ENCODE data around the gene ARMC7.
"Not testable (repeated sequence)": the region's sequence is repeated elsewhere in the genome, so short reads cannot be mapped to it uniquely, and the experiment has no call there.

ARMC7 gene

GRCh38 chr17:75116737-75117136, 7.0 kb downstream of the ARMC7 start:
- Mint-ChIP-seq H3K4me1 (ENCODE audit: low read depth) (peaks cover 83% of the 10 kb centered on the region), H3K4me3 (no peak overlapping the region), H3K27me3 (no peaks in the 10 kb centered on the region), H3K36me3 (ENCODE audit: low read depth) (peaks cover 83% of the 10 kb centered on the region), H3K27ac (no peak overlapping the region), H3K9me3 (no peaks in the 10 kb centered on the region)
- intact Hi-C loops (cut with micrococcal nuclease) = loop anchor here (5.0 kb wide), 1 partner anchor 36 kb away; the partner anchor contains the start of gene JPT1

- H3K36me3 Mint-ChIP-seq (ENCODE audit: low read depth) = peaks cover 75% of the 10 kb centered on the region
- intact Hi-C loops (cut with micrococcal nuclease) = loop anchor here (5.0 kb wide), 1 partner anchor 34 kb away; the partner anchor contains the start of gene JPT1
- H3K27ac Mint-ChIP-seq = peak overlapping the region; percentile 55
- no peaks in the 10 kb centered on the region for H3K27me3 Mint-ChIP-seq
- no peak overlapping the region for H3K4me3 Mint-ChIP-seq
- H3K9me3 Mint-ChIP-seq = no peaks in the 10 kb centered on the region
- peaks cover 78% of the 10 kb centered on the region for H3K4me1 Mint-ChIP-seq (ENCODE audit: low read depth)
These were observed 8.5 kb downstream of the ARMC7 start for GRCh38 chr17:75118307-75118706.

GRCh38 chr17:75124041-75124818, 14.5 kb downstream of the ARMC7 start:
- H3K4me3 Mint-ChIP-seq = no peak overlapping the region
- intact Hi-C loops (cut with micrococcal nuclease) = no loop called here
- H3K4me1 Mint-ChIP-seq (ENCODE audit: low read depth) = peaks cover 58% of the 10 kb centered on the region

GRCh38 chr17:75124819-75125162, 15.0 kb downstream of the ARMC7 start:
- Mint-ChIP-seq H3K9me3 (no peaks in the 10 kb centered on the region), H3K36me3 (ENCODE audit: low read depth) (peaks cover 45% of the 10 kb centered on the region), H3K4me3 (no peak overlapping the region), H3K4me1 (ENCODE audit: low read depth) (peaks cover 60% of the 10 kb centered on the region), H3K27me3 (no peaks in the 10 kb centered on the region), H3K27ac (peak overlapping the region; percentile 72)
- intact Hi-C loops (cut with micrococcal nuclease) = no loop called here

More at GRCh38 chr17:75124041-75124818, 14.5 kb downstream of the ARMC7 start:
- H3K36me3 Mint-ChIP-seq (ENCODE audit: low read depth) = peaks cover 41% of the 10 kb centered on the region
- no peaks in the 10 kb centered on the region for H3K9me3 Mint-ChIP-seq
- H3K27me3 Mint-ChIP-seq = no peaks in the 10 kb centered on the region
- H3K27ac Mint-ChIP-seq = peak overlapping the region; percentile 72

GRCh38 chr17:75125984-75126383, 16.2 kb downstream of the ARMC7 start:
- Mint-ChIP-seq H3K27ac (no peak overlapping the region), H3K9me3 (no peaks in the 10 kb centered on the region), H3K4me3 (no peak overlapping the region), H3K27me3 (no peaks in the 10 kb centered on the region), H3K36me3 (ENCODE audit: low read depth) (peaks cover 47% of the 10 kb centered on the region), H3K4me1 (ENCODE audit: low read depth) (peaks cover 58% of the 10 kb centered on the region)
- intact Hi-C loops (cut with micrococcal nuclease) = no loop called here

GRCh38 chr17:75126954-75127353, 17.2 kb downstream of the ARMC7 start:
- Mint-ChIP-seq H3K27ac (no peak overlapping the region), H3K4me1 (ENCODE audit: low read depth) (peaks cover 49% of the 10 kb centered on the region), H3K27me3 (no peaks in the 10 kb centered on the region), H3K4me3 (no peak overlapping the region), H3K36me3 (ENCODE audit: low read depth) (peaks cover 38% of the 10 kb centered on the region), H3K9me3 (no peaks in the 10 kb centered on the region)
- intact Hi-C loops (cut with micrococcal nuclease) = no loop called here

GRCh38 chr17:75127936-75128335, 18.2 kb downstream of the ARMC7 start:
- H3K4me3 Mint-ChIP-seq; intact Hi-C loops (cut with micrococcal nuclease); H3K27me3 Mint-ChIP-seq; H3K9me3 Mint-ChIP-seq; H3K27ac Mint-ChIP-seq: not testable (repeated sequence)
- H3K36me3 Mint-ChIP-seq (ENCODE audit: low read depth) = peaks cover 38% of the 10 kb centered on the region
- peaks cover 49% of the 10 kb centered on the region for H3K4me1 Mint-ChIP-seq (ENCODE audit: low read depth)

GRCh38 chr17:75128694-75129505, 19.1 kb downstream of the ARMC7 start:
- Mint-ChIP-seq H3K27ac (peak overlapping the region; percentile 59), H3K36me3 (ENCODE audit: low read depth) (peaks cover 40% of the 10 kb centered on the region), H3K9me3 (no peaks in the 10 kb centered on the region), H3K27me3 (no peaks in the 10 kb centered on the region), H3K4me3 (no peak overlapping the region), H3K4me1 (ENCODE audit: low read depth) (peaks cover 46% of the 10 kb centered on the region)
- intact Hi-C loops (cut with micrococcal nuclease) = no loop called here

- Mint-ChIP-seq H3K4me3 (no peak overlapping the region), H3K27ac (peak overlapping the region; percentile 59), H3K27me3 (no peaks in the 10 kb centered on the region), H3K36me3 (ENCODE audit: low read depth) (peaks cover 47% of the 10 kb centered on the region), H3K9me3 (no peaks in the 10 kb centered on the region), H3K4me1 (ENCODE audit: low read depth) (peaks cover 39% of the 10 kb centered on the region)
- intact Hi-C loops (cut with micrococcal nuclease) = no loop called here
These were observed 19.8 kb downstream of the ARMC7 start for GRCh38 chr17:75129576-75129975.

- Mint-ChIP-seq H3K27me3 (no peaks in the 10 kb centered on the region), H3K9me3 (no peaks in the 10 kb centered on the region), H3K27ac (peak overlapping the region; percentile 85), H3K36me3 (ENCODE audit: low read depth) (peaks cover 49% of the 10 kb centered on the region), H3K4me3 (peak overlapping the region; percentile 85), H3K4me1 (ENCODE audit: low read depth) (peaks cover 34% of the 10 kb centered on the region)
- intact Hi-C loops (cut with micrococcal nuclease) = loop anchor here (2.0 kb wide), 1 partner anchor 15 kb away; no protein-coding TSS in a partner anchor
These were observed 20.4 kb downstream of the ARMC7 start for GRCh38 chr17:75130059-75130631.

GRCh38 chr17:75130632-75131277, 21.0 kb downstream of the ARMC7 start:
- Mint-ChIP-seq H3K4me1 (ENCODE audit: low read depth) (peaks cover 28% of the 10 kb centered on the region), H3K9me3 (no peaks in the 10 kb centered on the region), H3K36me3 (ENCODE audit: low read depth) (peaks cover 53% of the 10 kb centered on the region), H3K27ac (peak overlapping the region; percentile 85), H3K4me3 (peak overlapping the region; percentile 85), H3K27me3 (no peaks in the 10 kb centered on the region)
- intact Hi-C loops (cut with micrococcal nuclease) = loop anchor here (2.0 kb wide), 1 partner anchor 16 kb away; no protein-coding TSS in a partner anchor

GRCh38 chr17:75131278-75132017, 21.7 kb downstream of the ARMC7 start, which contains the start of gene NT5C:
Gene NT5C, minus strand, starts transcription at chr17:75131742. Its CDS starts 35 bp downstream, at chr17:75131707.
- Mint-ChIP-seq H3K27me3 (no peaks in the 10 kb centered on the region), H3K4me1 (ENCODE audit: low read depth) (peaks cover 23% of the 10 kb centered on the region), H3K4me3 (peak within 1 kb of the TSS; percentile 85), H3K27ac (peak within 1 kb of the TSS; percentile 85), H3K9me3 (no peaks in the 10 kb centered on the region), H3K36me3 (ENCODE audit: low read depth) (peaks cover 60% of the 10 kb centered on the region)
- intact Hi-C loops (cut with micrococcal nuclease) = loop anchor here (2.0 kb wide), 1 partner anchor 17 kb away; no protein-coding TSS in a partner anchor

All from dendritic cell treated with granulocyte-macrophage colony-stimulating factor and Interleukin-4, amounts not matched to agents 40 ng/mL and 50 ng/mL, for 4 days (primary cell).